ENCODE results near the gene HNRNPA0.

GRCh38 chr5:137737349-137738131 is 16.6 kb downstream of the HNRNPA0 start:
- TF ChIP-seq CTCF (IDR thresholded peaks at IDR 0.05) (no peak), EZH2 (IDR thresholded peaks at IDR 0.05; ENCODE audit: borderline replicate concordance, insufficient read depth, low read depth, low read length, poor library complexity, severe bottlenecking) (no peak)

All from B cell (primary cell).